HG02763 (cell line): ENCODE results near the gene SLC4A7.
A peak's percentile ranks its signal among the peaks of the same experiment; 100 is the strongest.
"Not testable (repeated sequence)": the region's sequence is repeated elsewhere in the genome, so short reads cannot be mapped to it uniquely, and the experiment has no call there.

ENCODE experiments used
- ATAC-seq: cut with Tn5 transposase; IDR thresholded peaks from one replicate; pipeline ENCODE4 v1.9.1; 2021; ENCODE audit warnings: mild to moderate bottlenecking, moderate library complexity; ENCODE audit not compliant: unreplicated experiment

Gene SLC4A7

DNA sequence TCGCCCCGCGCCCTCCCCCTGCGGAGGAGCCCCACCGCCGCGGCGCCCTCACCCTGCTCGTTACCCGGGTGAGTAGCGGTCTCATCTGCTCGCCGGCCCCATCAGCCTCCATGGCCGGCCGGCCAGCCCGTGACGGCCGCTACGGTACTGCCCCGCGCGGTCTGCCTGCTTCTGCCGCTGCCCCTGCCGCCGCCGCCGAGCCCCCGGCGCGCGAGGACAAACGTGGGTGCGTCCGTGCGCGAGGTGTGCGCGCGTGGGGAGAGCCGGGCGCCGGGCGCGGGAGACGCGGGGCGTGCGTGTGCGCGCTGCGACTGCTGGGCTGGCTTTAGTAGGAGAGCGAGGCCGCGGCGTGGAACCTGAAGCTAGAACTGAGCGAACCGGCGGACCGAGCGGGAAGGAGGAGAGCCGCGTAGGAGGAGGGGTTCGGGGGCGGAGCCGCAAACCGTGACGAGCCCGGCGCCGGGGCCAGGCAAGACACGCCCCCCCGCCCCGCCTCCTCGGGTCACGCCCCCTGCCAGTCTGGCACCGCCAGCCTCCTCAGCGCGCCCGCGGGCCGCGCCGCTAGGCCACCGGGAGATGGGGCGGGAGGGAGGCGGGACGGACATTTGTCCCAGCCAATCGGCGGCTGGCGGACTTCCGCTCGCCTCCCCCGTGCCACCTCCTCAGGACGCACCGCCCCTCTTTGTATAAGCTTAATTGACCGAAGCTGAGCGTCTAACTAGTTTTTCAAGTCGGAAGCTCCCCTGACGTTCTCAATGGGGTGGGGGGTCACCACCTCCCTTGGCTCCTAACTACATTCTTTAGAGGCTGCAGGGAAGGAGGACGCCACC lies at the start of gene SLC4A7:
Gene SLC4A7, minus strand, starts transcription at position 370 of the 830 bp plus-strand sequence. Its CDS starts 258 bp downstream, at position 112.
- ATAC-seq = peak; percentile 92

GRCh38 chr3:27533261-27533607 lies 49.0 kb upstream of the SLC4A7 start:
- no peak for ATAC-seq

- no peak for ATAC-seq
Observed at GRCh38 chr3:27532426-27533260, 48.5 kb upstream of the SLC4A7 start.

DNA sequence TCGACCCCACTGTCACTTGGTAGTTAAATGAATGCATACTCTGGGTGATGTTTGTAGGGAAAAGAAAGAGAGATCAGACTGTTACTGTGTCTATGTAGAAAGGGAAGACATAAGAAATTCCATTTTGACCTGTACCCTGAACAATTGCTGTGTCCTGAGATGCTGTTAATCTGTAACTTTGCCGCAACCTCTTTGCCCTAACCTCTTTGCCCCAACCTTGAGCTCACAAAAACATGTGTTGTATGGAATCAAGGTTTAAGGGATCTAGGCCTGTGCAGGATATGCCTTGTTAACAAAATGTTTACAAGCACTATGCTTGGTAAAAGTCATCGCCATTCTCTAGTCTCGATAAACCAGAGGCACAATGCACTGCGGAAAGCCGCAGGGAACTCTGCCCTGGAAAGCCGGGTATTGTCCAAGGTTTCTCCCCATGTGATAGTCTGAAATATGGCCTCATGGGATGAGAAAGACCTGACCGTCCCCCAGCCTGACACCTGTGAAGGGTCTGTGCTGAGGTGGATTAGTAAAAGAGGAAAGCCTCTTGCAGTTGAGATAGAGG lies 47.1 kb upstream of the SLC4A7 start:
- ATAC-seq = not testable (repeated sequence)

- ATAC-seq = no peak
Observed at GRCh38 chr3:27528791-27529190, 44.6 kb upstream of the SLC4A7 start.

GRCh38 chr3:27526614-27527315 lies 42.6 kb upstream of the SLC4A7 start:
- ATAC-seq = no peak

GRCh38 chr3:27521872-27522265 lies 37.7 kb upstream of the SLC4A7 start:
- no peak for ATAC-seq

GRCh38 chr3:27521179-27521871 lies 37.1 kb upstream of the SLC4A7 start:
- ATAC-seq = no peak

DNA sequence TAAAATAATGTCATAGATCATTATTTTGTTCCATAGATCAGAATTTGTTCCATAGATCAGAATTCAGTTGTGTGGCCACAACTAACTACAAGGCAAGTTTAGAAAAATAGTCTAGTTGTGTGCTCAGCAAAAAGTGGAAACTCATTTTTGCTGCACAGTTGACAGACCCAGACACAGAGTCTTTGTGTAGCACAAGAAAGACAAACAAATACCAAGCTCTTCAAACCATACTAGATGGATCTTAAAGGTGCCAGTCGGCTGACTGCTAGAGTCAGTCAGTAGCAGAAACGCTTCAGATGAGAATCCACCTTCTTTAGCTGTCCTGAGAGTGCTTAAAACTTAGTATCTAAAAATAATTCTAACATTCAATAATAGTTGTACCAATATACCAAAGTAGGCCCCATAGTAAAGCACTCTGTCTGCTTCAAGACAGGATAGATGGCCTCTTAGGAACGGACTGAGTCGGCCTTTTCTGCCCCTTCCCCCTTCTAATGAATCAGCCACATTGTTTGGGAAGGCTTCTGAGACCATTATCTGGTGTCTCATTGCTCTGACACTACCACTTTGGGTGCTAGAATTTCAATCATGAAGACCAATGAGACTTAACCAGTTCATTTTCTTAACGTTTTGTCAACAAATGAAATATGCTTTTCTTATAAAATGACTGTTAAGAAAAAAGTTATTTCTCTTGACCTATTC lies 27.7 kb upstream of the SLC4A7 start:
- no peak for ATAC-seq

- no peak for ATAC-seq
Observed at GRCh38 chr3:27509376-27509775, 25.2 kb upstream of the SLC4A7 start.

DNA sequence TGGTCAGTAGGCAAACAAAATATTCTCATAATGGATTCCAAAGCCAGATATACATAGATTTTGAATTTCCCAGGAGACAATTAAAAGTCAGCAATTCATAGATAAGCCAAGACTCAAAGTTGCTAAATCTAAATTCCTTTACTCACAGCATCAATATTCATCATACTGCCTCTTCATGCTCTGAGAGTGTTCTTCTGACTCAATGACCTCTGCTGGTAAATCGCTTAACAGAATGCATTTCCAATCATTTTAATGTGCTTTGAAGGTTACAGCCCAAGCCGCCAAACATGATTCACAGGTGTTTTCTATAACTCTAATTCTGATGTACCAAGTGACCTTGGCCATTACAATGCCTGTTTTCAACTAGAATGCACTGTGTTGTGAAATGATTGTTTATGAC lies 24.2 kb upstream of the SLC4A7 start:
- no peak for ATAC-seq

- no peak for ATAC-seq
Observed at GRCh38 chr3:27507515-27508266, 23.5 kb upstream of the SLC4A7 start.

GRCh38 chr3:27507111-27507510 lies 22.9 kb upstream of the SLC4A7 start:
- ATAC-seq = no peak

DNA sequence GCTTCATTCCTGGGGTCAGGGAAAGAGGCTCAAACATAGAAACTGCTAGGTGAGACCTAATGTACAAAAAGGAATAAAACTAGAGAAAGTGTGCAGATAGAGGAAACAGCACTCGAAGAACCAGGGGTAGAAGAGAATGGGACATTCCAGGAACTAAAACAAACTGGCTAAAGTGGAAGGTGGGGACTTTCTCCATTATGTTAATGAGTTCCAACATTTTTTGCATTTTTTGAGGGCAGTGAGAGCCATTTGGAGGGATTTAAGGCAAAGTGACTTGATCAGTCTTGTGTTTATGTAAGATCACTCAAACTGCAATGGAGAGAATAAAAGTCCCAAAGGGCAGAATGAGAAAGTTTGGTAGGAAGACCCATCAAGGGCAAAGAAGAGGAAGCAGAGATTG lies 20.6 kb upstream of the SLC4A7 start:
- no peak for ATAC-seq

DNA sequence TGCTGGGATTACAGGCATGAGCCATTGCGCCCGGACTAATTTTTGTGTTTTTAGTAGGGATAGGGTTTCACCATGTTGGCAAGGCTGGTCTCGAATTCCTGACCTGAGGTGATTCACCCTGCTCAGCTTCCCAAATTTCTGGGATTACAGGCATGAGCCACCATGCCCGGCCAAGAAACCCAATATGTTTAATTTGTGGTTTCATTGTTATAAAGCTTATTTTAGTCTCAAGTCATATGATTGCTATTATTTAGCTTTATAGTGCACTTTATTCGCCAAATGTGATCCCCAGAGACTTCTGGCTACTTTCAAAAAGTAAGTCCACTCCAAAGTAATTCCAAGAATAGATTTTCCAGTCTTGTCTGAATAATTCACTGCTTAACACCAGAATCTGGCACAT lies 19.3 kb upstream of the SLC4A7 start:
- ATAC-seq = no peak

- no peak for ATAC-seq
Observed at GRCh38 chr3:27501759-27502158, 17.6 kb upstream of the SLC4A7 start.

- no peak for ATAC-seq
Observed at GRCh38 chr3:27500986-27501385, 16.8 kb upstream of the SLC4A7 start.

DNA sequence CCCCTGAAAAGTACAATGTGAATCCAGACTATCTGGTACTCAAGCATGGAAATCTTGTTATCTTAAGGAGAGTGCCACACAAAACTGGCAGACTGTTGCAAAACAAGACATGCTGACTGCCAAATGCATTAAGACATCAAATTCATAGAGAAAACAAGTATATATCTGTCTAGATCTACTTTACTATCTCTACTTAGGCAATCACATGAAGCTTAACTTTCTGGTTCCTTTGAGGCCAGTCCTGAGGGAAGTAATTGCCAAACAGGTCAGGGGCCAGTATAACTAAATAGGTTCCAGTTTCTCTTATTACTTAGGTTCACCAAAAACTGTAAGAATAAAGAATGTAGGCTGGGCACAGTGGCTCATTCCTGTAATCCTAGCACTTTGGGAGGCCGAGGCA lies 15.9 kb upstream of the SLC4A7 start:
- ATAC-seq = no peak

- ATAC-seq = no peak
Observed at GRCh38 chr3:27494784-27495183, 10.6 kb upstream of the SLC4A7 start.
